ENCODE measurements around the gene SRSF3.
"Not testable (repeated sequence)": the region's sequence is repeated elsewhere in the genome, so short reads cannot be mapped to it uniquely, and the experiment has no call there.

The SRSF3 gene

DNA sequence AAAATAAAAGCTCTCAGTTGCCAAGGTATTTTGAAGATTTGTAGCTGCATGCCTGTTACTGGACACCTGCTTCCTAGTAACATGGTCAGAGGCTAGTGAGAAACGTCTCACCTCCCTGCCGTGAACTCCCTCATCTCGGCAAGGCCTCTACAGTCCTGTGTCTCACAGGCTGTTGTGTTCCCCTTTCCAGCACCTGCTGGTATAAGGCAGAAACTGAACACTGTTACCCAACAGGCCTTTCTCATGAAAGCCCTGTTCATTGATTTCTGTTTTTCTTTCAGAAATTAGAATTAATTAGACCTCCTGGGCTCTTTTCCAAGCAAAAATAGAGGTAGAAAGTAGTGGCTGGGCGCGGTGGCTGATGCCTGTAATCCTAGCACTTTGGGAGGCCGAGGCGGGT lies 17.6 kb upstream of the SRSF3 start:
- no peak for DNase-seq (ENCODE audit: low spot score)

DNA sequence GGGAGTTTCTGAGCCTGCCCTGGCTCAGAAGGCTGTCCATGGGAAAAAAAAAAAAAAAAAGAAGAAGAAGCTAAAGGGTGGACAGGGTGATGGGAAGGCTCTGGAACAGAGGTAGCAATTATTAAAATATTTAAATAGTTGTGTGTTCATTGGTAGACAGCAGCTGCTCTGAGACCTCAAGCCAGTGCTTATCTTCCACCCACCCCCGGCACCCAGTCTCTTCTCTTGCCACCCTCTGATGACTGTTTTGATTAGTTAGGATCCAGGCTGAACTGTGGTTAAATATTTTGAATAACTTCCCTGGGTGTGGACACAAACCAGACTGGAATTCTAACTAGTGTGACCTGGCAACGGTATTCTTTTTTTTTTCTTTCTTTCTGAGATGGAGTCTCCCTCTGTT lies 16.9 kb upstream of the SRSF3 start:
- DNase-seq (ENCODE audit: low spot score): peak; percentile 90

DNA sequence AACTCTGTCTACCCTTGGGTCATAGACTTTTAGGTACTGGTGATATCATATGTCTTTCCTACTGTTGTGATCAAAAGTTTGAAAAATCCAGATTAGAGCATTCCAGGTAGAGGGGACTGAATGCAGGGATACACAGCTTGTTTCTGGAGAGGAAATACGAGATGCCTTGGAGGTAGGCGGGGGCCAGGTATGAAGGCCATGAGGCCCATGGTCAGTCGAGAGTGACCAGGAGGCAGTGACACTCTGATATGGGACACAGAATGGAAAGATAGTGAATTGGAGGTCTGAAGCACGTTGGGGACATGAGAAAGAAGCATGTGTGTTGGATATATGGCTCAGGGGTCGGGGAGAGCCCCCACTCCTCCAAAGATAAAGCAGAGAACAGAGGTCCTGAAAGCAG lies 16.1 kb upstream of the SRSF3 start:
- DNase-seq (ENCODE audit: low spot score): no peak

DNA sequence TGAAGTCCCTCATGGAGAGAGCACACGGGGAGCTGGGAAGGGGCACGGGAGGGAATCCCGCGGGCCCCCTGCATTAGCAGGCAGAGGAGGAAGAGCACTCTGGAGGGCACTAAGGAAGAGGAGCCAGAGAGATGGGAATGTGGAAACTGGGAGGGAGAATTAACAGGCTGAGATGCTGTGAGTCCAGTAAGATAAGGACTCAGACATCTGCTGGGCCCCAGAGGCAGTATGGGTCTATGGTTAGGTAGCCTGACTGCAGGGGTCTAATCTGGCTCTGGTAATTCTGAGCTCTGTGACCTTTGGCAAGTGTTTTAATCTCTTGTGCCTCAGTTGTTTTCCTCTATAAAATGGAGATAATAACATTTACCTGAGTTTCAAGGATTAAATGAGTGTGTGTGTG lies 15.7 kb upstream of the SRSF3 start:
- no peak for DNase-seq (ENCODE audit: low spot score)

DNA sequence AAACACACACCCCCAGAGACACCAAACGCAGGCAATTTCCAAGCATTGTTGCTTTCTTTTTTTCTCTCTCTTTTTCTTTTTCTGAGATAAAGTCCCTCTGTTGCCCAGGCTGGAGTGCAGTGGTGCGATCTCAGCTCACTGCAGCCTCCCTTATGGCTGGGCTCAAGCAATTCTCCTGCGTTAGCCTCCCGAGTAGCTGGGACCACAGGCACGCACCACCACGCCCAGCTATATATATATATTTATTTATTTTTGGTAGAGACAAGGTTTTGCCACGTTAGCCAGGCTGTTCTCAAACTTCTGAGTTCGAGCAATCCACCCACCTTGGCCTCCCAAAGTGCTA lies 14.0 kb upstream of the SRSF3 start:
- no peak for DNase-seq (ENCODE audit: low spot score)

DNA sequence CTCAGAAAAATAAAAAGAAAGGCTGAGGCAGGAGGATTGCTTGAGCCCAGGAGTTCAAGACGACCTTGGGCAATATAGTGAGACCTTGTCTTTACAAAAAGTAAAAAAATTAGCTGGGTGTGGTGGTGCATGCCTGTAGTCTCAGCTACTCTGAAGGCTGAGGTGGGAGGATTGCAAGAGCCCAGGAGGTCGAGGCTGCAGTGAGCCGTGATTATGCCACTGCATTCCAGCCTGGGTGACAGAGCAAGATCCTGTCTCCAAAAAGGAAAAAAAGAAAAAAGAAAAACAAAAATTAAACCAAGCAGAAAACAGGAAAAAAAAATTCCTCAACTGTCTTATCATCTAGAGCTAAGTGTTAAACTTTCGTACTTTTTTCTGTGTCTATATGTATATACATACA lies 12.4 kb upstream of the SRSF3 start:
- no peak for DNase-seq (ENCODE audit: low spot score)

DNA sequence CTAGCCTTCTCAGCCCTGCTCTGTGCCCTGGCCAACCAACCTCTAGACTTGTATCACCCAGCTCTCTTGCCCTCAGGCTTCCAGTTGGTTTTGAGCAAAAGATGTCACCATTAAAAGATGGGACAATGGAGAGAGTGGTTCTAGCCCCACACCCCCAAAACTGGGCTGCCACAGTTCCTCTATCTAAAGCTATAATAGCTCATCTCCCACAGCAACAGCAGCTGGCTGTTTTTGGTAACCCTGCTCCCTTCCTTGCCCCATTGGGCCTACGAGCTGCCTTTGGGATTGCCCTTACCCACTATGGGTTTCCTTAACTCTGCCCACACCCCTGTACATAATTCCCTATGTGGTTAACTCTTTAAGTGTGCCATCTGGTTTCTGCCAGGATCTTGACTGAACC lies 7.6 kb upstream of the SRSF3 start:
- no peak for DNase-seq (ENCODE audit: low spot score)

DNA sequence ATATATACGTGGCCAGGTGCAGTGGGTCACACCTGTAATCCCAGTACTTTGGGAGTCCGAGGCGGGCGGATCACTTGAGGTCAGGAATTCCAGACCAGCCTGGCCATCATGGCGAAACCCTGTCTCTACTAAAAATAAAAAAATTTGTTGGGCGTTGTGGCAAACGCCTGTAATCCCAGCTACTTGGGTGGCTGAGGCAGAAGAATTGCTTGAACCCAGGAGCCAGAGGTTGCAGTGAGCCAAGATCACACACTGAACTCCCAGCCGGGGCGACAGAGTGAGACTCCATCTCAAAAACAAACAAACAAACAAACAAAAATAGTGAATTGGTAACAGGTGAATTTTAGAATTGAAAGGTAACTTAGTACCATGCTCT lies 5.1 kb upstream of the SRSF3 start:
- DNase-seq (ENCODE audit: low spot score): not testable (repeated sequence)

DNA sequence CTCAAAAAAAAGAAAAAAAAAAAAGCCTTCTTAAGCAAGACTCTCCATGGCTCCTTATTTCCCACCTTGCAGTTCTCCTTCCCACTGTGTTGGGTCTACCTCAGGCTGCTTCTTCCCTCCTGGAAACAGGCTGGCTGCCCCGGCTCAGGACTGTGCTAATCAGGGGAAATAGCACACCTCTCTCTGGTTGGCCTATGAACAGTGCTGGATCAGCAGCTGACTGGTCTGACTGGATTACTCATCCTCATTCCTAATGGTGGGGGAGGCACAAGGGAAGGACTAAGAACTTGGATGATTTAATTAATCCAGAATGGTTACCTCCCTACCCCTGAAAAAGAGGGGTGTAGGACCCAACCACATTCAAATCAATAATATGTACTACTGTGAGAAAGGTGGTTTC lies 3.9 kb upstream of the SRSF3 start:
- peak; percentile 83 for DNase-seq (ENCODE audit: low spot score)

DNA sequence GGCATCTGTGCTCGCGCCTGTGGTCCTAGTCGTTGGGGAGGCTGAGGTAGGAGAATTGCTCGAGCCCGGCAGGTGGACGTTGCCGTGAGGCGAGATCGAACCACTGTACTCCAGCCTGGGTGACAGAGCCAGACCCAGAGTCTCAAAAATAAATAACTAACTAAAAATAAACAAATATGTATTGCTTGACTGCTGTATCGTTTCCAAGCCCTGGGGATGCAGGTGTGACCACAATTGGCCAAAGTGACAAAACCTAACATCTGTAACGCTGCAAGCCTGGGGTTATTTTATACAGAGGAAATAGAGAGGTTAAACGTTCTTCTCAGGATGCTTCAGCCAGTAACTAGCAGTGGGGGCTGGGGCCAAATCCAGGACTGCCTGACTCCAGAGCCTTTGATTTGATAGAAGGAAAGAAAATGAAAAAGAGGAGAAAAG lies 1.9 kb upstream of the SRSF3 start:
- DNase-seq (ENCODE audit: low spot score): no peak

DNA sequence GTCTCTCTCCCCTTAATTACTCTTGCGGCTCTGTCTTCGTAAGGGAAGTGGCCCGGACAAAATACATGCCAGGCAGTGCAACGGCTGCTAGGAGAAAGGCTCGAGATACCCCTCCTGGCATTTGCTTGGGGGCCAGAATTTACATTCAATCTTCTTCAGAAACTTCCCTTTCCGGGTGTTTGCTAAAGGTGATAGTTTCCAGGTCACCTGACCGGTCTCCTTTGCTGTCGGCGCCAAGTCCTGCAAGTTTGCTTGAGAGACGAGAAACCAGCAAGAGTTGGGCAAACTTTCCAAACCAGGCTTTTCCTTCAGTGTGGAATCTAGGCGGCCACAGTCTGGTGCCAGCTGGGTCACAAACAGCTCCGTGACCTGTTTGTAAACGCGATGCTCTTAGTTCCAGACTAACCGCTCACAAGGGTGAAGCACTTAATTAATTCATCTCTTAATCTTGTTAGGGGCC lies 563 bp upstream of the SRSF3 start:
- DNase-seq (ENCODE audit: low spot score): no peak

DNA sequence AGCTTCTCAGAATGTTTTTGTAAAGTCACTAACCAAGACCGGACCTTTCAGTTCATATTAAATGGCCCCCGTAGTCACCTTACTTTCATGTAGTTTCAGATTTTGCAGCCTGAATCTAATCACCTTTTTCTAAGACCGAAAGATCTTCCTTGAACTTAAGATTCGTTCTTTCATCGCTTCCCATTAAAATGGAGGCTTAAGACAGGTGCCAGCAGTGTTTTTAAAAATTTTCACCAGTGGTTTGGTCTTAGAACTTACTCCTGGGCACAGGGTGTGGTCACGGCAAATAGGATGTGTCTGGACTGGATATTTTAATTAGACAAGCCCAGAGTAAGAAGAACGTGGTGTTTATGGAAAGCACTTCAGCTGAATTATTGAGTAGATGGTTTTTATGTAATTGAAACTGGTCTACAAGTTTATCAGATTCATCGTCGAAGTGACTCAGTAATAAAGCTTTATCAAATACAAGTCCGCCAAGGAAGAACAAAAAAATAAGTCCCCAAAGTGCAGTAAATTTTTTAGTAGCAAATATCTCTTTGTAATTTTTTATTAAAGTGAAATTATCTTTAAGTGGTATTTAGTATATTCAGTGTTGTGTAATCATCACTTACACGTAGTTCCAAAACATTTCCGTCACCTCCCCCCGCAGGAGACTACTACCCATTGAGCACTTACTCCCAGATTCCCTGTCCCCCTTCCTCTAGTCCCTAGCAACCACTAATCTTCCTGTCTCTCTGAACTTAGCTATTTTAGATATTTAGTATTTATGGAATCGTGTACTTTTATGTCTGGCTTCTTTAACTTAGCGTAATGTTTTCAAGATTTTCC lies 868 bp downstream of the SRSF3 start:
- DNase-seq (ENCODE audit: low spot score): no peak

DNA sequence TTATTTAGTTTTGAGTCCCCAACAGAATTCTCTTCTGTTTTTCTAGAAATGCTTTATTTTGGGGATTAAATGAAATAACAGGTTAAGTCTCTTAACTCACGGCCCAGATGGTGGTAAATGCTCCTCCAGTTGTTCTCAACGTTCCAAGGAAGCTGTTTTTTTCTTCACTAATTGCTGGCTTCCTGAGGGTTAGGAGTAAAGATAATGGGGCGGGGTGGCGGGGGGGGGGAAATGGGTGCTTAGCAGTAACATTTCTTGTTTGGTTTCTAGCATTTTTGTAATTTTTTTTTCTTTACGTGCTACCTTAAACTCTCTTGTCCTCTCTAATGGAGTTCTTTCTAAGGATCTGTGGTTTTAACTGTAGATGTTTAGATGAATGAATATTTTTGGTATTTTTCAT lies 2.2 kb downstream of the SRSF3 start:
- DNase-seq (ENCODE audit: low spot score): no peak

DNA sequence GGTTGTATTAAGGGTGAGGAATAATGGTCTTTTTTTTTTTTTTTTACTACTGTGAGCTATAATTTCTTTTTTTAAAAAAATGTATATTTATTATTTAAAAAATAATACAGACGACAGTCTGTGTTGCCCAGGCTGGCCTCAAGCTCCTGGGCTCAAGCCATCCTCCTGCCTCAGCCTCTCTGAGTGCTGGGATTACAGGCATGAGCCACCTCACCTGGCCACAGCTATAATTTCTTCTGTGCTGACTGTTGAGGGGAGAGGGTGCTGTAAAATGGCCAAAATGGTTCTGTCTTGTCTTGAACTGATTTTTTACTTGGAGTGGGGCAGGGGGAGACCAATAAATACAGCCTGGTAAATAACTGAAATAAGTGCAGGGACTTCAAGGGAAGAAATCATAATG lies 3.6 kb downstream of the SRSF3 start:
- no peak for DNase-seq (ENCODE audit: low spot score)

DNA sequence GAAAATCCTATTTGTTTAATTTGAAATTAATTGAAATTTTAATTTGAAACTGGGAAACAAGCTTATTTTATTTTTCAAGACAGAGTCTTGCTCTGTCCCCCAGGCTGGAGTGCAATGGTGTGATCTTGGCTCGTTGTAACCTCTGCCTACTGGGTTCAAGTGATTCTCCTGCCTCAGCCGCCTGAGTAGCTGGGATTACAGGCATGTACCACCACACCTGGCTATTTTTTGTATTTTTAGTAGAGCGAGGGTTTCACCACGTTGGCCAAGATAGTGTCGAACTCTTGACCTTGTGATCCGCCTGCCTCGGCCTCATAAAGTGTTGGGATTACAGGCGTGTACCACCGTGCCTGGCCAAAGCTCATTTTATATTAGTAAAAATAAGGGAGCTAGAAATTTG lies 4.2 kb downstream of the SRSF3 start:
- no peak for DNase-seq (ENCODE audit: low spot score)

DNA sequence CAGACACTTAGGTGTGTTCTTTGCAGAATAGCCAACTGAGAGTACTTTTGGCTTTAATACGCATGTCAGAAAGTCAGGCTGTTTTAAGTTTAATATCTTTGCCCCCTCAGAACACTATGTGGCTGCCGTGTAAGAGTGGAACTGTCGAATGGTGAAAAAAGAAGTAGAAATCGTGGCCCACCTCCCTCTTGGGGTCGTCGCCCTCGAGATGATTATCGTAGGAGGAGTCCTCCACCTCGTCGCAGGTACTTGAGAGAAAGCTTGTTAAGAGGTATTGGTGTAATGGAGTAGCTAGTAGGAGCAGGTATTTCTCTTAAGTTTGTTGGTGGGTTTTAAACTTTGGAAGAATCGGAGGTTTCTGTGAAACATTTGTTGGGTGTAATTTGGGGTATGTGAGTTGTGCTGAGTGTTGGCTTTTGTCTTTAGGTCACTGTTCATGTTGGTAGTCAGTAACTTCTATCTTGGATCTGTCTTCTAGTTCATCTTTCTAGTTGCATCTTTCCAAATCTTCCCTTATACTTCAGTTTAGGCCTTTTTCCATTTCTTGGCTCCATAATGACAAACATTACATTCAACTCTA lies 4.7 kb downstream of the SRSF3 start:
- DNase-seq (ENCODE audit: low spot score): no peak

DNA sequence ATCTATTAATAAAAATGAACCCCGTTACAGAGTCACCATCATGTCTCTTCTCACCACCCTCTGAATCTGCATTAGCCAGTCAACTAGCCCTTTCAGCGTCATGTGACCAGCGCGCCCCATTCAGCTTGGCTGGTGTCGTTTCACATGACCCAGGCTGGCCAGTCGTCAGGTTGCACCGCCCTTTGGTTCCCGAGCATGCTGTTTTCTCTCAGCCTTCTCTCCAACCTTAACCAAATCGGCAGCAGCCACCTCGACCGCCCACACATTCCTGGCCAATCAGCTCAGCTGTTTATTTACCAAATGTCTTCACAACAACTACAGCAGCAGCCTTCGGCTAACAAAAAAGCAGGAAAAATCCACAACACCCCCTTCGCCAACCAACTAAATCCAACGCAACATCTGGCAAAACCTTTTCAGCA lies 5.6 kb downstream of the SRSF3 start:
- DNase-seq (ENCODE audit: low spot score): peak; percentile 41

DNA sequence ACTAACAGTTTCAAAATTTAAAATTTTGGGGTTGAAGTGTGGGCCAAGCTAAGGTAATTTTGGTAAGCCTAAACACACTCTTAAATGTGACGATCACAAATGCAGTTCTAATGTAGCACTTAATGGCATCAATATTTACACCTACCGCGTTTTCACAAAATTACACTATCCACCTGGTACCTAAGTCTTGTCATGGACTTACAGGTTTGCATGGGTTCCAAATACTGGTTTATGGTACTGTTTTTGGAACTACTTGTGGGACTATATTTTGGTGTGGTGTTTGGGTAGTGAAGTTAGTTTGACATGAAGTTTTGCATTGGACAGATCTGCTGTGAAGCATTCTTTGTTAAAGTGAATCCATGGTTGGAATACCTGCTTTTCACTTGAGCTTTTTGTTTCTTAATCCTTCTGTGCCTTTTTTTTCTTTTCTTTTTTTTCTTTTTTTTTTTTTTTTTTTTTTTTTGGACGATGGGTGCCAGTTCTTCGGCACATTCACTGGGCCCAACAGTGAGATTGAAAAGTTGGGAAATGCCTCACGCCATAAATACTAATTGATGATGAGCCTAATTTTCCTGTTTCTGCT lies 6.5 kb downstream of the SRSF3 start:
- DNase-seq (ENCODE audit: low spot score): no peak

DNA sequence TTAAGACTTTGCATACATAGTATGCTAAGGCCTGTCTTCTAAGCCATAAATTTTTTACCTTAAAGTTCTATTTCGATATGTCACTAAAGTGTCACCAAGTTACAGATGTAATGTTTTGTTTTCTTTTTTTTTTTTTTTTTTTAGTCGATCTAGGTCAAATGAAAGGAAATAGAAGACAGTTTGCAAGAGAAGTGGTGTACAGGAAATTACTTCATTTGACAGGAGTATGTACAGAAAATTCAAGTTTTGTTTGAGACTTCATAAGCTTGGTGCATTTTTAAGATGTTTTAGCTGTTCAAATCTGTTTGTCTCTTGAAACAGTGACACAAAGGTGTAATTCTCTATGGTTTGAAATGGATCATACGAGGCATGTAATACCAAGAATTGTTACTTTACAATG lies 7.7 kb downstream of the SRSF3 start:
- DNase-seq (ENCODE audit: low spot score): not testable (repeated sequence)

DNA sequence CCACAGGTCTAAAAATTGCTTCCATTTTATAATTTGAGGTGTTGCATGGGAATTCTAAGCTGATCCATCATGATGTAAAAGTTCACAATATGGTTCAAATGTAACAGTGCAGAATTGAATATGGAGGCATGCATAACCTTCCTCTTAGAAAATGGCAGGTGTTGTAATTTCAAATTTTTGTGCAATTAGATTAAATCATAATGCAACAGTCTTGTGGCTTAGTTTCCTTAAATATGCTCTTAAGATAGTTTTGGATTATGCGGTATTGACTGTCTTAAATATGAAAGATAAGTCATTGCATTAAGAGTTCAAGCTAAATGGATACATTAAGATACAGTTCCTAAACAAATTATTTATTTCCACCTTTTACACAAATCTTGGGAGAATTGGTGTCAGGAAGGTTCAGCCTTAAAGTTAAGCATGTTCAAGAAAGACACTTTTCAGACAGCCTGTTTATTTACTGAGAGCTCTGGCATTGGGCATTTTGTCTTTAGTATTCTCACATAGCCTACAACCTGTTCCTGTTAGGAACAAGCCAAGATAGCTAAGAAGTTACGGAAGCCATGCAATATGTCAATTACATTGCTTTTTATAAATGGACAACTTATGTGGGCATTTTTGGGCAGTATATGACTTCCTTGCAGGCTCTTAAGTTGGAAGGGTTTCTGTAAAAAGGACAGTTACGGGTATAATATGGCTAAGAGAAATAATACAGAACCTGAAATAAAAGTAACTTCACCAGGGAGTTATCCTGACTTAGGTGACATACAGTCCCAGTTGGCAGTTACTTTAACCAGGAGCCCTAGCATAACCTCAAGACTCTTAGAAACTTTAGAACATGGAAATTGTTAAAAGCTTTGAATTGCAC lies 9.3 kb downstream of the SRSF3 start:
- DNase-seq (ENCODE audit: low spot score): no peak

DNA sequence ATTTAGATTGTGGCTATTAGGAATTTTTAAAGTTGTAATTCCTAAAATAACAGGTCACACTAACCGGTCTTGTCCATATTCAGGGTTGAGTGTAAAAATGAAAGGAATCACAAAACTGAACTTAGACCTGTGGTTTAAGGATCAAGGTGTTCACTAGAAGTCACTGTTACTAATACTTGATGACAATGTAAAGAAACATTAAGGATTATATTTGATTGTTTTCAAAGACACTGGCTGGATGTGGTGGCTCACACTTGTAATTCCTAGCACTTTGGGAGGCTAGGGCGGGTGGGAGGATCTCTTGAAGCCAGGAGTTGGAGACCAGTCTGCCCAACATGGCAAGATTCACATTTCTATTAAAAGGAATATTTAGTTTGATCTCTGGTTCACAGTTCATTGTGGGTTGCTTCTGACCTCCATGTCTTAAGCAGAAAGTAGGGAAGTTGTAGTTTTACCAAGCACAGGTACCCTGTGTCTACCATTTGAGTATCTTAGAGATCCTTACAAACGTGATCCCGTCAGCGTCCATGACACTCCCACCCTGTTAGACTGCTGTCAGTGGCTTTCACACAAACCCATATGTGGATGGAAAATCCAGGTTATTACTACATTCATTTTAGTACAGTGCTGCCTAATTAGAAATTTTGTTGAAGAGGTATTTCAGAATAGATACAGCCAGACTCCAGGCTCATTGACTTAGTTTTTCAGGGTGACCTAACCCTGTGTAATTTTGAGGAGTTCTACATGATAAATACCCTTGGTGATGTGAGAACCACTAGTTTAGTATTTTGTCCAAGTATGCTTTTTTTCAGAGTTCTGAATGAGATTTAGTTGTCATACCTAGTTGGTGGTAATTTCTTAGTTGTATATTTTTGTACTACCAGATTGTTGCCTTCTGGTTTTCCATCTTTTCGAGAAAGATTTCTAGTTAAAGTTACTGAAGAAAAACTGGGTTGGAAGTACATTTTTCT lies 10.2 kb downstream of the SRSF3 start:
- no peak for DNase-seq (ENCODE audit: low spot score)
